ENCODE results near the gene DAAM2. TPM values are rescaled to one million over a fixed set of nuclear protein-coding genes. Genes with fewer than 3 reads are reported as not detected.

Gene DAAM2
- total RNA-seq, 4 donors from 2014 or later, result 200 to 373 (median 270) TPM

- Histone ChIP-seq H3K36me3 (peaks cover 0 to 45% of the 10 kb centered on the region in 2 donors), H3K4me3 (no peak overlapping the region), H3K9me3 (no peaks in the 10 kb centered on the region), H3K27ac (peak overlapping the region in 3 of 4 donors; percentile 66 to 82 (median 66)), H3K27me3 (no peaks in the 10 kb centered on the region), H3K4me1 (peaks cover 14 to 81% (median 25%) of the 10 kb centered on the region in 3 donors)
- WGBS, 2 donors (ENCODE audit: low coverage in 1 of 2), result 48 to 82% methylated on average over 3 to 4 of the region's 7 CpGs
- no peak for ATAC-seq
- no peak for TF ChIP-seq POLR2AphosphoS5 (IDR thresholded peaks at IDR 0.05)
- no peak for TF ChIP-seq CTCF (IDR thresholded peaks at IDR 0.05)
- TF ChIP-seq POLR2A (IDR thresholded peaks at IDR 0.05), result no peak
- TF ChIP-seq EP300 (IDR thresholded peaks at IDR 0.05), result no peak
Measured at GRCh38 chr6:39855356-39855995, 63.3 kb downstream of the DAAM2 start.

- WGBS, 2 donors (ENCODE audit: low coverage in 1 of 2), result 78 to 88% methylated on average over 2 of the region's 2 CpGs
- Histone ChIP-seq H3K9me3 (no peaks in the 10 kb centered on the region), H3K27me3 (no peaks in the 10 kb centered on the region), H3K4me1 (peaks cover 3 to 72% (median 3%) of the 10 kb centered on the region in 3 donors), H3K27ac (peak overlapping the region in 2 of 4 donors; percentile 20 to 33), H3K4me3 (no peak overlapping the region), H3K36me3 (peaks cover 0 to 81% of the 10 kb centered on the region in 2 donors)
- ATAC-seq, result no peak
- TF ChIP-seq POLR2AphosphoS5 (IDR thresholded peaks at IDR 0.05) (no peak), CTCF (IDR thresholded peaks at IDR 0.05) (no peak), POLR2A (IDR thresholded peaks at IDR 0.05) (no peak), EP300 (IDR thresholded peaks at IDR 0.05) (no peak)
Measured at GRCh38 chr6:39859025-39859424, 66.8 kb downstream of the DAAM2 start.

- no peaks in the 10 kb centered on the region for H3K27me3 ChIP-seq
- H3K4me3 ChIP-seq, result no peak overlapping the region
- peaks cover 0 to 97% of the 10 kb centered on the region in 2 donors for H3K36me3 ChIP-seq
- H3K27ac ChIP-seq, result peak overlapping the region in 3 of 4 donors; percentile 12 to 56 (median 41)
- no peak for TF ChIP-seq CTCF (IDR thresholded peaks at IDR 0.05)
- no peak for TF ChIP-seq POLR2AphosphoS5 (IDR thresholded peaks at IDR 0.05)
- no peak for TF ChIP-seq EP300 (IDR thresholded peaks at IDR 0.05)
- no peak for TF ChIP-seq POLR2A (IDR thresholded peaks at IDR 0.05)
- ATAC-seq, result no peak
- WGBS, 2 donors (ENCODE audit: low coverage in 1 of 2), result 69 to 80% methylated on average over 1 to 3 of the region's 3 CpGs
- no peaks in the 10 kb centered on the region for H3K9me3 ChIP-seq
- H3K4me1 ChIP-seq, result peaks cover 0 to 58% (median 0%) of the 10 kb centered on the region in 3 donors
Measured at GRCh38 chr6:39861663-39862062, 69.5 kb downstream of the DAAM2 start.

- Histone ChIP-seq H3K27ac (peak overlapping the region in 3 of 4 donors; percentile 47 to 70 (median 62)), H3K4me1 (peaks cover 0 to 41% (median 0%) of the 10 kb centered on the region in 3 donors), H3K27me3 (no peaks in the 10 kb centered on the region), H3K9me3 (no peaks in the 10 kb centered on the region), H3K4me3 (no peak overlapping the region), H3K36me3 (peaks cover 4 to 100% of the 10 kb centered on the region in 2 donors)
- whole genome bisulfite sequencing, 2 donors (ENCODE audit: low coverage in 1 of 2), result 48 to 53% methylated on average over 12 to 13 of the region's 15 CpGs
- TF ChIP-seq POLR2AphosphoS5 (IDR thresholded peaks at IDR 0.05) (peak; percentile 22), CTCF (IDR thresholded peaks at IDR 0.05) (peak; percentile 65 to 87 (median 78)), EP300 (IDR thresholded peaks at IDR 0.05) (no peak), POLR2A (IDR thresholded peaks at IDR 0.05) (no peak)
- peak; percentile 60 for ATAC-seq
Measured at GRCh38 chr6:39865011-39865888, 73.1 kb downstream of the DAAM2 start.
